HG03159 (cell line): ENCODE measurements around the gene CBX5.
"Not testable (repeated sequence)": the region's sequence is repeated elsewhere in the genome, so short reads cannot be mapped to it uniquely, and the experiment has no call there.

Experiments
- ATAC-seq: cut with Tn5 transposase; IDR thresholded peaks from one replicate; pipeline ENCODE4 v1.9.1; 2021; ENCODE audit warnings: mild to moderate bottlenecking, moderate library complexity; ENCODE audit not compliant: unreplicated experiment

Gene CBX5

GRCh38 chr12:54279632-54280467 lies at the start of gene CBX5:
CBX5 (minus strand) TSS chr12:54280122; CDS start chr12:54257650, 22,472 bp downstream.
- peak; percentile 66 for ATAC-seq

GRCh38 chr12:54328595-54329337 lies 48.8 kb upstream of the CBX5 start:
- no peak for ATAC-seq

- ATAC-seq, result not testable (repeated sequence)
Measured at GRCh38 chr12:54325442-54326109, 45.7 kb upstream of the CBX5 start.

GRCh38 chr12:54324617-54325441 lies 44.9 kb upstream of the CBX5 start, which contains the start of gene COPZ1:
COPZ1 (plus strand) TSS chr12:54325131; CDS start chr12:54325164, 33 bp downstream.
- ATAC-seq, result peak; percentile 99

GRCh38 chr12:54321363-54321762 lies 41.4 kb upstream of the CBX5 start:
- ATAC-seq, result no peak

- ATAC-seq, result not testable (repeated sequence)
Measured at GRCh38 chr12:54312309-54312708, 32.4 kb upstream of the CBX5 start.

GRCh38 chr12:54311051-54311450 lies 31.1 kb upstream of the CBX5 start:
- no peak for ATAC-seq

GRCh38 chr12:54306925-54307741 lies 27.2 kb upstream of the CBX5 start:
- no peak for ATAC-seq

- no peak for ATAC-seq
Measured at GRCh38 chr12:54304187-54304810, 24.4 kb upstream of the CBX5 start.

GRCh38 chr12:54303640-54304039 lies 23.7 kb upstream of the CBX5 start:
- no peak for ATAC-seq

- no peak for ATAC-seq
Measured at GRCh38 chr12:54301428-54302048, 21.6 kb upstream of the CBX5 start.

- ATAC-seq, result no peak
Measured at GRCh38 chr12:54300732-54301427, 21.0 kb upstream of the CBX5 start, which contains the start of gene NFE2. NFE2 (minus strand) TSS chr12:54301015; CDS start chr12:54295248, 5,767 bp downstream.

GRCh38 chr12:54300225-54300731 lies 20.4 kb upstream of the CBX5 start:
- ATAC-seq, result no peak

- ATAC-seq, result no peak
Measured at GRCh38 chr12:54299515-54300224, 19.7 kb upstream of the CBX5 start.

GRCh38 chr12:54298904-54299303 lies 19.0 kb upstream of the CBX5 start:
- ATAC-seq, result no peak

GRCh38 chr12:54296393-54297099 lies 16.6 kb upstream of the CBX5 start:
- ATAC-seq, result no peak
